Thyroid gland (tissue), 4 donors: ENCODE measurements around the gene ERICH2.
"Not testable (repeated sequence)": the region's sequence is repeated elsewhere in the genome, so short reads cannot be mapped to it uniquely, and the experiment has no call there.

Experiments used
- CTCF ChIP-seq, 6 experiments: fragments of 200-600 bp in 3 of 6; fragments of 450-650 bp in 3 of 6; sonication (generic) in 3 of 6; IDR thresholded peaks; one replicate each; pipeline ENCODE4 v1.5.1; 2016 to 2019; ENCODE audit warnings: antibody characterized with exemption in 6 of 6, mild to moderate bottlenecking in 2 of 6, inconsistent platforms in 1 of 6, moderate library complexity in 1 of 6
- POLR2A ChIP-seq, 2 donors: fragments of 450-650 bp; IDR thresholded peaks; one replicate each; pipeline ENCODE4 v1.6.1; 2017; ENCODE audit warnings: antibody characterized with exemption in 2 of 2, mild to moderate bottlenecking in 2 of 2, moderate library complexity in 1 of 2

GRCh38 chr2:170751555-170751954 is 18.6 kb upstream of the ERICH2 start:
- not testable (repeated sequence) for TF ChIP-seq CTCF, POLR2A (IDR thresholded peaks at IDR 0.05)
